GM21447 (cell line): ENCODE results near the gene SORL1.

ENCODE experiments used
- ATAC-seq: cut with Tn5 transposase; IDR thresholded peaks from one replicate; pipeline ENCODE4 v1.9.1; 2021; ENCODE audit not compliant: unreplicated experiment

Gene SORL1

GRCh38 chr11:121561240-121561639 is 109.1 kb downstream of the SORL1 start:
- ATAC-seq, result no peak

GRCh38 chr11:121561716-121562115 is 109.6 kb downstream of the SORL1 start:
- no peak for ATAC-seq

- ATAC-seq, result no peak
These were observed 110.9 kb downstream of the SORL1 start for GRCh38 chr11:121563003-121563402.

- ATAC-seq, result no peak
These were observed 112.0 kb downstream of the SORL1 start for GRCh38 chr11:121563900-121564822.

- ATAC-seq, result no peak
These were observed 113.0 kb downstream of the SORL1 start for GRCh38 chr11:121564948-121565684.

- no peak for ATAC-seq
These were observed 114.4 kb downstream of the SORL1 start for GRCh38 chr11:121566279-121567168.

- no peak for ATAC-seq
These were observed 115.9 kb downstream of the SORL1 start for GRCh38 chr11:121567995-121568394.

- ATAC-seq, result peak; percentile 97
These were observed 117.5 kb downstream of the SORL1 start for GRCh38 chr11:121569332-121570299.

GRCh38 chr11:121570453-121570852 is 118.3 kb downstream of the SORL1 start:
- no peak for ATAC-seq

GRCh38 chr11:121571506-121571905 is 119.4 kb downstream of the SORL1 start:
- no peak for ATAC-seq

GRCh38 chr11:121572571-121573059 is 120.5 kb downstream of the SORL1 start:
- ATAC-seq, result no peak

GRCh38 chr11:121574801-121575200 is 122.7 kb downstream of the SORL1 start:
- ATAC-seq, result no peak

GRCh38 chr11:121575250-121575962 is 123.3 kb downstream of the SORL1 start:
- ATAC-seq, result peak; percentile 61

GRCh38 chr11:121575963-121576290 is 123.8 kb downstream of the SORL1 start:
- ATAC-seq, result peak; percentile 33

GRCh38 chr11:121576531-121576930 is 124.4 kb downstream of the SORL1 start:
- no peak for ATAC-seq

GRCh38 chr11:121577106-121577848 is 125.2 kb downstream of the SORL1 start:
- ATAC-seq, result no peak

GRCh38 chr11:121578251-121578976 is 126.3 kb downstream of the SORL1 start:
- no peak for ATAC-seq

GRCh38 chr11:121580154-121580553 is 128.0 kb downstream of the SORL1 start:
- no peak for ATAC-seq
